HepG2 (cell line): ENCODE results near the gene AMPH. TPM values are rescaled to one million over a fixed set of nuclear protein-coding genes. Genes with fewer than 3 reads are reported as not detected.

Experiments used
- ATAC-seq: fragments of 200-7000 bp; cut with Tn5 transposase; 3 replicates; pipeline ENCODE4 v1.9.1; 2020; ENCODE audit warnings: mild to moderate bottlenecking, moderate library complexity
- BruUV-seq: library from RNA; stranded (reverse); fragments of 400-500 nt; replicated peaks from 2 replicates; lab custom pipeline; 2021; lab: Mats Ljungman, UMichigan
- CTCF ChIA-PET: fragments of 300-600 bp; formaldehyde crosslinking; extraction: SDS; loops from one replicate; lab custom pipeline; 2021; ENCODE audit warnings: low total read pairs, inconsistent platforms, low intra/inter-chr PET ratio; lab: Yijun Ruan, JAX
- POLR2A ChIA-PET: fragments of 350-600 bp; sonication (Branson Sonifier 250); formaldehyde crosslinking; loops from one replicate; lab custom pipeline; 2020; ENCODE audit warnings: antibody characterized with exemption, inconsistent platforms; lab: Yijun Ruan, JAX
- DNase-seq: peaks from one replicate; pipeline ENCODE4 v3.0.0-alpha.2; 2015; ENCODE audit warnings: low spot score
- FAIRE-seq: peaks from 3 replicates; lab custom pipeline; 2011; peaks lifted over from hg19 to GRCh38; lab: Jason Lieb, UNC
- H2AFZ ChIP-seq: one replicate; pipeline ENCODE4 v1.6.1; 2011; ENCODE audit warnings: low read length, inconsistent platforms
- H3K27ac ChIP-seq: fragments of 300-600 bp; 3 replicates; pipeline ENCODE4 v1.8.0; 2011; ENCODE audit warnings: mixed run types, mild to moderate bottlenecking, mixed read lengths, low read length, inconsistent platforms; ENCODE audit not compliant: insufficient read depth; ENCODE audit errors: extremely low read length
- H3K27me3 ChIP-seq, 2 experiments: fragments of 200-600 bp in 1 of 2; 2 replicates in 1 of 2; 3 replicates in 1 of 2; pipeline versions ENCODE4 v1.6.0 to v1.8.0; 2011; ENCODE audit warnings: low read length in 2 of 2, mild to moderate bottlenecking in 2 of 2, moderate library complexity in 2 of 2, inconsistent platforms in 1 of 2; ENCODE audit not compliant: insufficient read depth in 2 of 2, control insufficient read depth in 1 of 2
- H3K36me3 ChIP-seq, 2 experiments: fragments of 200-600 bp in 1 of 2; replicated peaks in 1 of 2; 2 replicates in 1 of 2; 3 replicates in 1 of 2; pipeline versions ENCODE4 v1.5.1 to v1.8.0; 2011; ENCODE audit warnings: low read length in 2 of 2, inconsistent platforms in 1 of 2; ENCODE audit not compliant: insufficient read depth in 2 of 2, control insufficient read depth in 1 of 2
- H3K4me1 ChIP-seq: 2 replicates; pipeline ENCODE4 v1.5.1; 2012; ENCODE audit warnings: low read length, inconsistent platforms; ENCODE audit not compliant: insufficient read depth
- H3K4me2 ChIP-seq: 2 replicates; pipeline ENCODE4 v1.6.0; 2011; ENCODE audit warnings: low read depth, low read length, inconsistent platforms
- H3K4me3 ChIP-seq, 3 experiments: fragments of 200-600 bp in 1 of 3; sonication (generic), shearing (Covaris generic) in 1 of 3; replicated peaks in 1 of 3; 2 replicates each; pipeline ENCODE4 v1.5.1; 2011 to 2016; ENCODE audit warnings: low read length in 3 of 3, inconsistent platforms in 2 of 3, low read depth in 2 of 3, mild to moderate bottlenecking in 2 of 3, control low read depth in 1 of 3, mixed read lengths in 1 of 3; ENCODE audit not compliant: insufficient read depth in 1 of 3
- H3K79me2 ChIP-seq: one replicate; pipeline ENCODE4 v1.6.1; 2011; ENCODE audit warnings: low read length, inconsistent platforms; ENCODE audit not compliant: insufficient read depth
- H3K9ac ChIP-seq: 2 replicates; pipeline ENCODE4 v1.6.0; 2011; ENCODE audit warnings: mild to moderate bottlenecking, low read depth, low read length, inconsistent platforms; ENCODE audit not compliant: insufficient read depth
- H3K9me3 ChIP-seq: 2 replicates; pipeline ENCODE4 v1.5.1; 2012; ENCODE audit warnings: mild to moderate bottlenecking, low read length
- H4K20me1 ChIP-seq: 2 replicates; pipeline ENCODE4 v1.6.0; 2011; ENCODE audit warnings: inconsistent platforms, mild to moderate bottlenecking, low read length, moderate library complexity; ENCODE audit not compliant: insufficient read depth
- BORCS8-MEF2B ChIP-seq: sonication (generic); formaldehyde crosslinking; IDR thresholded peaks from 2 replicates; pipeline ENCODE4 v1.8.0; 2022; ENCODE audit warnings: mild to moderate bottlenecking, missing genetic modification reagents
- CREB1 ChIP-seq, 2 experiments: fragments of 450-650 bp in 1 of 2; IDR thresholded peaks; 2 replicates each; pipeline ENCODE4 v1.6.1; 2016 to 2017; ENCODE audit warnings: control low read depth in 1 of 2, mild to moderate bottlenecking in 1 of 2, missing compliant biosample characterization in 1 of 2, missing genetic modification characterization in 1 of 2
- ELF4 ChIP-seq: sonication (generic); formaldehyde crosslinking; IDR thresholded peaks from 2 replicates; pipeline ENCODE4 v1.5.0; 2020; ENCODE audit warnings: missing genetic modification reagents, mild to moderate bottlenecking, moderate library complexity, borderline replicate concordance
- HBP1 ChIP-seq: IDR thresholded peaks from 2 replicates; pipeline ENCODE4 v1.6.1; 2016; ENCODE audit warnings: low read depth, control low read depth
- HNF1B ChIP-seq: sonication (generic); formaldehyde crosslinking; IDR thresholded peaks from 2 replicates; pipeline ENCODE4 v1.5.1; 2020; ENCODE audit warnings: mild to moderate bottlenecking, moderate library complexity, missing genetic modification reagents
- MAFF ChIP-seq: IDR thresholded peaks from 2 replicates; pipeline ENCODE4 v1.6.1; 2011; ENCODE audit warnings: low read depth, low read length, improper control_type of control experiment
- NONO ChIP-seq, 2 experiments: fragments of 450-650 bp in 1 of 2; sonication (generic) in 1 of 2; formaldehyde crosslinking in 1 of 2; IDR thresholded peaks in 1 of 2; conservative IDR thresholded peaks in 1 of 2; 2 replicates each; pipeline versions ENCODE4 v1.6.1 to v1.8.0; 2017 to 2022; ENCODE audit warnings: mild to moderate bottlenecking in 1 of 2, missing genetic modification reagents in 1 of 2, moderate library complexity in 1 of 2
- PHF20 ChIP-seq: sonication (generic); formaldehyde crosslinking; IDR thresholded peaks from 2 replicates; pipeline ENCODE4 v1.5.0; 2020; ENCODE audit warnings: mild to moderate bottlenecking, missing genetic modification reagents
- RARG ChIP-seq: sonication (generic); formaldehyde crosslinking; IDR thresholded peaks from 2 replicates; pipeline ENCODE4 v1.4.0; 2020; ENCODE audit warnings: low read depth, mild to moderate bottlenecking, missing genetic modification reagents
- RELA ChIP-seq: sonication (generic); formaldehyde crosslinking; IDR thresholded peaks from 2 replicates; pipeline ENCODE4 v1.4.0; 2020; ENCODE audit warnings: missing genetic modification reagents
- SIX1 ChIP-seq: sonication (generic); formaldehyde crosslinking; IDR thresholded peaks from 2 replicates; pipeline ENCODE4 v1.4.0; 2020; ENCODE audit warnings: missing genetic modification reagents, borderline replicate concordance
- SRSF9 ChIP-seq: fragments of 200-400 bp; formaldehyde crosslinking; IDR thresholded peaks from 2 replicates; pipeline ENCODE4 v1.6.1; 2018; ENCODE audit warnings: borderline replicate concordance, mild to moderate bottlenecking, low read depth, low read length; ENCODE audit not compliant: insufficient read depth, poor library complexity, severe bottlenecking
- STAT6 ChIP-seq: sonication (generic); formaldehyde crosslinking; IDR thresholded peaks from 2 replicates; pipeline ENCODE4 v1.4.0; 2020; ENCODE audit warnings: missing genetic modification reagents, mild to moderate bottlenecking, borderline replicate concordance
- ZBTB14 ChIP-seq: sonication (generic); formaldehyde crosslinking; IDR thresholded peaks from 2 replicates; pipeline ENCODE4 v1.4.0; 2020; ENCODE audit warnings: missing genetic modification reagents
- ZBTB3 ChIP-seq: sonication (generic); formaldehyde crosslinking; IDR thresholded peaks from 2 replicates; pipeline ENCODE4 v1.4.0; 2020; ENCODE audit warnings: low read depth, mild to moderate bottlenecking, moderate library complexity, missing genetic modification reagents, borderline replicate concordance
- ZNF672 ChIP-seq: sonication (generic); formaldehyde crosslinking; IDR thresholded peaks from 2 replicates; pipeline ENCODE4 v1.8.1; 2022; ENCODE audit warnings: missing genetic modification reagents
- WGBS: methylation state at CpG from one replicate; pipeline ENCODE4 v1.1.6; 2017; ENCODE audit warnings: low lambda C conversion rate; 5-methylcytosine and 5-hydroxymethylcytosine counted together
- in situ Hi-C: cut with HindIII; loops from 2 replicates; pipeline ENCODE4 v1.10.0; 2017; ENCODE audit warnings: low pct_unique_long_range_greater_than_20kb; ENCODE audit not compliant: extremely low pct_ligation_motif_present
- intact Hi-C: fragments of 100-400 bp; cut with micrococcal nuclease; formaldehyde crosslinking; loops from one replicate; pipeline ENCODE4 v1.10.0; 2022; ENCODE audit not compliant: unreplicated experiment
- polyA plus RNA-seq, 8 experiments: library from polyadenylated mRNA; depleted of rRNA in 3 of 8; stranded (reverse) in 7 of 8; unstranded in 1 of 8; fragments of >200 nt; fragmentation: Illumina TruSeq in 4 of 8; extraction: Trizol in 4 of 8; gene quantifications; 2 replicates each; pipeline versions ENCODE4 v1.2.1 to v1.2.3, GENCODE V29; 2011 to 2016; ENCODE audit warnings: low read depth in 4 of 8, missing spikeins in 1 of 8, mixed read lengths in 1 of 8; ENCODE audit not compliant: insufficient read depth in 1 of 8
- total RNA-seq, 5 experiments: library from RNA; depleted of rRNA; stranded (reverse); fragments of >200 nt; fragmentation: Illumina TruSeq; extraction: Trizol; gene quantifications; 2 replicates each; pipeline ENCODE4 v1.2.3, GENCODE V29; 2016; ENCODE audit warnings: low read depth in 1 of 5

AMPH gene
- total and polyA plus RNA-seq, 2 of the 13 experiments (the other 11 are each of a cell fraction or from before 2014, with no cell fraction given) = not detected

DNA sequence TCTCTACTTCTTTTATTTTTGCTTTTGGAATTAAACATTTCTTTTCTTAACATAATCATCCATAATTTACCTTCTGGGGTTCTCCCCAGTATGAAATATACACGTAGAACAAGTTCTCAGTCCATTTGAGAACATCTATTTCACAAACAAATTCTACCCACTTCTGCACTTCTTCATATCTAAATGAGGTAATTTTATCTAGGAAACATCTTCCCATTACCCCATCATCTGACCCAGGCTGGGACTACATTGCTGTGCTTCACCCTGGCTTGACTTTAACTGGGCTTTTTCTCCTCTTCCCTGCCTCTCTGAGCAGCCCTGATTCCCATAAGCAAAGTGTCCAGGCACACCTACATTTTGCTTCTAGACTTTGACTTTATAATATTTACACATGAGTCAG lies 43.3 kb upstream of the AMPH start:
- H3K27ac ChIP-seq = no peak overlapping the region
- ChIA-PET CTCF (no interaction called here), POLR2A (no interaction called here)
- H3K4me2 ChIP-seq = no peak overlapping the region
- no peaks in the 10 kb centered on the region for H3K9me3 ChIP-seq
- ATAC-seq (peak; percentile 25; the same call in 1 of the 3 replicates), FAIRE-seq (no peak), DNase-seq (no peak)
- H3K9ac ChIP-seq = no peak overlapping the region
- in situ Hi-C loops (loop anchor here (25.0 kb wide), 1 partner anchor 262 kb away; no protein-coding TSS in a partner anchor), intact Hi-C loops (no loop called here)
- no peaks in the 10 kb centered on the region for H4K20me1 ChIP-seq
- no peaks in the 10 kb centered on the region for H3K4me1 ChIP-seq
- H2AFZ ChIP-seq = no peak overlapping the region
- no peaks in the 10 kb centered on the region; a peak in 1 of 5 replicates for H3K27me3 ChIP-seq
- no peaks in the 10 kb centered on the region for H3K36me3 ChIP-seq
- no peak overlapping the region for H3K4me3 ChIP-seq
- no peaks in the 10 kb centered on the region for H3K79me2 ChIP-seq
- BruUV-seq = no TSS peak
- WGBS = 0% methylated on average over 1 of the region's 1 CpG
- TF ChIP-seq HBP1 (CRISPR knock-in tag) (no peak), HNF1B (no peak), SIX1 (CRISPR knock-in tag) (no peak), ELF4 (CRISPR knock-in tag) (no peak), BORCS8-MEF2B (CRISPR knock-in tag) (no peak), NONO (IDR thresholded peaks at IDR 0.05) (no peak), NONO (CRISPR knock-in tag; conservative IDR thresholded peaks at IDR 0.05) (no peak), ZBTB14 (CRISPR knock-in tag) (no peak), ZNF672 (no peak), SRSF9 (no peak), CREB1 (IDR thresholded peaks at IDR 0.05) (no peak), CREB1 (CRISPR knock-in tag; IDR thresholded peaks at IDR 0.05) (no peak), PHF20 (CRISPR knock-in tag) (no peak), MAFF (no peak), RELA (CRISPR knock-in tag) (no peak), STAT6 (CRISPR knock-in tag) (no peak), RARG (CRISPR knock-in tag) (no peak), ZBTB3 (no peak)
